NCI-H524 treated with DMSO at 0.1 percent for 48 hours (cell line): ENCODE measurements around the gene MAP10.

ENCODE experiments used
- DNase-seq: peaks from one replicate; lab custom pipeline; 2025; lab: John Stamatoyannopoulos, UW

The MAP10 gene

GRCh38 chr1:232854798-232855159, 49.6 kb downstream of the MAP10 start:
- DNase-seq: no peak

- DNase-seq: no peak
Measured at GRCh38 chr1:232856541-232856940, 51.3 kb downstream of the MAP10 start.
